HCT116 (cell line): Measurements from ENCODE around the gene FOXN3.

Source experiments
- CTCF ChIP-seq, 3 experiments: fragments of 200-600 bp in 1 of 3; sonication (generic) in 1 of 3; IDR thresholded peaks in 2 of 3; conservative IDR thresholded peaks in 1 of 3; 2 replicates each; pipeline ENCODE4 v1.5.1; 2012 to 2017; ENCODE audit warnings: low read depth in 2 of 3, low read length in 2 of 3, antibody characterized with exemption in 1 of 3, borderline replicate concordance in 1 of 3, control low read depth in 1 of 3, mild to moderate bottlenecking in 1 of 3, mixed read lengths in 1 of 3, mixed run types in 1 of 3, moderate library complexity in 1 of 3; ENCODE audit not compliant: insufficient read depth in 1 of 3
- EGR1 ChIP-seq: IDR thresholded peaks from 2 replicates; pipeline ENCODE4 v1.6.1; 2012; ENCODE audit warnings: low read depth
- EZH2 ChIP-seq: fragments of 200-600 bp; sonication (generic); IDR thresholded peaks from 2 replicates; pipeline ENCODE4 v1.6.1; 2017; ENCODE audit warnings: antibody characterized with exemption, mixed run types
- EZH2phosphoT487 ChIP-seq: fragments of 200-600 bp; IDR thresholded peaks from 2 replicates; pipeline ENCODE4 v1.6.1; 2018; ENCODE audit warnings: antibody characterized with exemption, borderline replicate concordance
- JUND ChIP-seq: IDR thresholded peaks from 2 replicates; pipeline ENCODE4 v1.6.1; 2012
- POLR2A ChIP-seq: IDR thresholded peaks from 2 replicates; pipeline ENCODE4 v1.7.0; 2011; ENCODE audit warnings: borderline replicate concordance; ENCODE audit not compliant: insufficient read depth, insufficient read length; ENCODE audit errors: extremely low read depth
- RAD21 ChIP-seq: IDR thresholded peaks from 2 replicates; pipeline ENCODE4 v1.6.1; 2012; ENCODE audit warnings: low read depth, mild to moderate bottlenecking
- YY1 ChIP-seq: IDR thresholded peaks from 2 replicates; pipeline ENCODE4 v1.6.1; 2011; ENCODE audit warnings: low read length, low read depth, moderate library complexity, mild to moderate bottlenecking; ENCODE audit not compliant: insufficient replicate concordance; ENCODE audit errors: extremely low read depth
- TF ChIP-seq, protein P1 (sequence below): IDR thresholded peaks from 2 replicates; pipeline ENCODE4 v1.6.1; 2012; ENCODE audit warnings: low read depth
- TF ChIP-seq, protein P2 (sequence below): IDR thresholded peaks from 2 replicates; pipeline ENCODE4 v1.6.1; 2012

GRCh38 chr14:89369656-89370055, 47.4 kb downstream of the FOXN3 start:
- TF ChIP-seq EZH2phosphoT487 (no peak), CTCF (IDR thresholded peaks at IDR 0.05 in 2 of 3, conservative IDR thresholded peaks at IDR 0.05 in 1 of 3; ENCODE audit: borderline replicate concordance in 1 of 3, insufficient read depth in 1 of 3, low read depth in 2 of 3, low read length in 2 of 3) (no peak), POLR2A (no peak), RAD21 (no peak), YY1 (no peak), EGR1 (no peak), EZH2 (no peak), JUND (no peak)
- TF ChIP-seq, protein P1, sequence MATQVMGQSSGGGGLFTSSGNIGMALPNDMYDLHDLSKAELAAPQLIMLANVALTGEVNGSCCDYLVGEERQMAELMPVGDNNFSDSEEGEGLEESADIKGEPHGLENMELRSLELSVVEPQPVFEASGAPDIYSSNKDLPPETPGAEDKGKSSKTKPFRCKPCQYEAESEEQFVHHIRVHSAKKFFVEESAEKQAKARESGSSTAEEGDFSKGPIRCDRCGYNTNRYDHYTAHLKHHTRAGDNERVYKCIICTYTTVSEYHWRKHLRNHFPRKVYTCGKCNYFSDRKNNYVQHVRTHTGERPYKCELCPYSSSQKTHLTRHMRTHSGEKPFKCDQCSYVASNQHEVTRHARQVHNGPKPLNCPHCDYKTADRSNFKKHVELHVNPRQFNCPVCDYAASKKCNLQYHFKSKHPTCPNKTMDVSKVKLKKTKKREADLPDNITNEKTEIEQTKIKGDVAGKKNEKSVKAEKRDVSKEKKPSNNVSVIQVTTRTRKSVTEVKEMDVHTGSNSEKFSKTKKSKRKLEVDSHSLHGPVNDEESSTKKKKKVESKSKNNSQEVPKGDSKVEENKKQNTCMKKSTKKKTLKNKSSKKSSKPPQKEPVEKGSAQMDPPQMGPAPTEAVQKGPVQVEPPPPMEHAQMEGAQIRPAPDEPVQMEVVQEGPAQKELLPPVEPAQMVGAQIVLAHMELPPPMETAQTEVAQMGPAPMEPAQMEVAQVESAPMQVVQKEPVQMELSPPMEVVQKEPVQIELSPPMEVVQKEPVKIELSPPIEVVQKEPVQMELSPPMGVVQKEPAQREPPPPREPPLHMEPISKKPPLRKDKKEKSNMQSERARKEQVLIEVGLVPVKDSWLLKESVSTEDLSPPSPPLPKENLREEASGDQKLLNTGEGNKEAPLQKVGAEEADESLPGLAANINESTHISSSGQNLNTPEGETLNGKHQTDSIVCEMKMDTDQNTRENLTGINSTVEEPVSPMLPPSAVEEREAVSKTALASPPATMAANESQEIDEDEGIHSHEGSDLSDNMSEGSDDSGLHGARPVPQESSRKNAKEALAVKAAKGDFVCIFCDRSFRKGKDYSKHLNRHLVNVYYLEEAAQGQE = no peak
- TF ChIP-seq, protein P2, sequence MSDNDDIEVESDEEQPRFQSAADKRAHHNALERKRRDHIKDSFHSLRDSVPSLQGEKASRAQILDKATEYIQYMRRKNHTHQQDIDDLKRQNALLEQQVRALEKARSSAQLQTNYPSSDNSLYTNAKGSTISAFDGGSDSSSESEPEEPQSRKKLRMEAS = no peak
